ENCODE measurements around the gene SYNC. TPM values are rescaled to one million over a fixed set of nuclear protein-coding genes. Genes with fewer than 3 reads are reported as not detected.
A peak's percentile ranks its signal among the peaks of the same experiment; 100 is the strongest.

The SYNC gene
- total RNA-seq: 131 and 152 TPM in 2 replicates
- 54.8 TPM for polyA plus RNA-seq (2012)

DNA sequence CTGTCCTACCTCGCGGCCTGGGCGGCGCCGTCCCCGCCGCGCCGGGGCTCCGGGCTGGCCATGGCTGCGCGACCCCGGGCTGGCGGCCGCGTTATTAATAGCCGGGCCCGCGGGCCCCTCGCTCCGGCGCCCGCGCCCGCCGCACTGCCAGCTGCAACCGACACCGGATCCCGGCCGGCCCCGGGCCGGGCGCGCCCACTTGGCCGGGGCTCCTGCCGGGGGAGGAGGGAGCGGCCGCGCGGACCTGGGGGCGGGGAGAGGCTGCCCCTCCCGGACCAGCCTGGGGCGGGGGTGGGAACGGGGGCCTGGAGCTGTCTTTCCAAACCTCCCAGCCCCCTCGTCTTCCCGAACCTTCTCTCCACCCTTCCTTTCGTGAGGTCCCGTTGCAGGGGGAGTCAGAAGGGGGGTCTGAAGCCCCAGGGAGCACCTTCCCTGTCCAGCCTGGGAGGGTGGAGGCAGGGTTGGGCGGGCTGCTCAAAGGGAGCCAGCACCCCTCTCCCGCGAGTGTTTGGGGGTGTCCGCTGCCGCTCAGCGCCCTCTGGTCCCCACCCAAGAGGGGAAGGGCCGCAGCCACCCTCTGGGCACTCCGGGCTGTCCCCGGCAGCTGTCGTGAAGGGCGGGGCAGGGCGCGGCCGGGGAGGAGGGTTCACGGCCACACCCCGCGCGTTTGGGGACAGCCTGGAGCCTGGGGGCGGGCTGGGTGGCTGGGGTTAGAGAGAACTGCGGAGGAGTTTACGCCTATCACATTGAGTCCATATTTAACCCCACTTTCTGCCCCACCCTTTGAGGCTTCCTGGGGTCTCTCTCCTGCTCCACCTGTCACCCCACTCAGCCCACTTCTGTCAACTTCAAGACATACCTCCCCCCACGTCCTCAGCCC is at the start of gene SYNC:
SYNC (minus strand) TSS at position 172 of the 880 bp plus-strand sequence; CDS start at position 62, 110 bp downstream.
- peak; percentile 97 for DNase-seq (ENCODE audit: low read depth)

- DNase-seq (ENCODE audit: low read depth): no peak
These were observed 47.2 kb upstream of the SYNC start for GRCh38 chr1:32749771-32750170.

- no peak for DNase-seq (ENCODE audit: low read depth)
These were observed 46.8 kb upstream of the SYNC start for GRCh38 chr1:32749332-32749731.

- DNase-seq (ENCODE audit: low read depth): no peak
These were observed 46.4 kb upstream of the SYNC start for GRCh38 chr1:32748926-32749325.

DNA sequence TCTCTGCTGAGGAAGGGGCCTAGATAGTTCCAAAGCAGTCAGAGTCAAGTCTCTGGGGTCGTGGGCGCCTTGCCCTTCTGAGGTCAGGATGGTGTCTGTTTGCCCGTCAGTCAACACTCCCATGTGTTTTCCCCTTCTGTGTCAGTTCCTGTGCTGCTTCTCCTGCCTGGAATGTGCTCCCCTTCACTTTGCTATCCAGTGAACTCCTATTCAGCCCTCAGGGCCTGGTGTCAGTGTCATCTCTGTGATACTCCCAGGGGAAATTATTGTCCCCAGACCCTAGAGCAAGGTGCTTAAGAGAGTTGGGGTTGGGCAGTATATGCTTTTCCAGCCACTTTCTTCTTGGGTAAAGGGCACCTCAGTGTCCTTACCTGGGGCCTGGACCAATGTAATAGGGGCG is 45.8 kb upstream of the SYNC start:
- no peak for DNase-seq (ENCODE audit: low read depth)

- no peak for DNase-seq (ENCODE audit: low read depth)
These were observed 43.6 kb upstream of the SYNC start for GRCh38 chr1:32746130-32746529.

DNA sequence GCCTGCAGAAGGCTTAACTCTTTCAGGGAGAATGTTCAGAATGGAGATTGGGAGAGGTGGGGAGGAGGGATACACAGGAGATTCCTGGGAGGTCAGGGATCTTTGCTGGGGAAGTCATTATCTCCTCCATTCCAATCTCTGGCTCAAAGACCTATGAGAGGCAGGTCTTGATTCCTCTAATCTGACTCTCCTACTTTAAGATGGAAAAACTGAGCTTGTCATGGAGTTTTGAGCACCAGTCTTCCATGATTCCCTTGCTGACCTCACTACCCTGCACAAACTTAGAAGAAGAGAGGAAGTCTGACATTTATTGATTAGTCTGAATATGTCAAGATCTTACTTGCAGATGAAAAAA is 41.5 kb upstream of the SYNC start:
- DNase-seq (ENCODE audit: low read depth): no peak

DNA sequence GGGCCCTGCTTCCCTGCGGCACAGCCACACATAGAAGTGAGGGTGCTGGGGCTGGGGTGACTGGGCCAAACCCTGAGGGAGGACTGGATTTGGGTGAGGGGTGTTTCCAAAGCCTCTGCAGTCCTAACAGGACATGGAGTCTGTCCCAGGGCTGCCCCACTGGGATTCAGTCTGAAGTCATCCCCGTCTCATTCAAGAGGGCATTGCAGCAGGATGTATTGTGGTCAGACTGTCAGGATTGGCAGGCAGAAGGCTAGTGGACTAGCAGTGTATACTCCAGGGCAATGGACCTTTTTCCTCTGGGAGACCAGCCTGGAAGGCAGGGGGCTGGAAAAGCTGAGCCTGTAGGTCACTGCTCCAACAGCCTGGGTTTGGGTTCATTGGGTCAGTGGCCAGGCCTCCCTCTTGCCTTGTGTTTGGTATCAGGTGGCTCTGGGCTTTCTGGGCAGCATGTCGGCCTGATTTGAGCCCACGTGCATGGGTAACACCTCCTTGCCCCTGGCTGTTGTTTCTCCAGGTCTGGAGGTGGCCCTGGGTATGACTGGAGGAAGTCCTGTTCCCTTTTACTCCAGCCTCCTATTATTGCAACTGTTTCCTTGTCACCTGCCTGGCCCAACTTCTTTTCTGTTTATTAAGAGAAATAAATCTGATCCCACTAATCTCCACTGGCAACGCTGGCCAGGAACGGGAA is 41.0 kb upstream of the SYNC start:
- DNase-seq (ENCODE audit: low read depth): no peak

- no peak for DNase-seq (ENCODE audit: low read depth)
These were observed 40.4 kb upstream of the SYNC start for GRCh38 chr1:32742956-32743355.

GRCh38 chr1:32742199-32742947 is 39.8 kb upstream of the SYNC start:
- DNase-seq (ENCODE audit: low read depth): peak; percentile 52

DNA sequence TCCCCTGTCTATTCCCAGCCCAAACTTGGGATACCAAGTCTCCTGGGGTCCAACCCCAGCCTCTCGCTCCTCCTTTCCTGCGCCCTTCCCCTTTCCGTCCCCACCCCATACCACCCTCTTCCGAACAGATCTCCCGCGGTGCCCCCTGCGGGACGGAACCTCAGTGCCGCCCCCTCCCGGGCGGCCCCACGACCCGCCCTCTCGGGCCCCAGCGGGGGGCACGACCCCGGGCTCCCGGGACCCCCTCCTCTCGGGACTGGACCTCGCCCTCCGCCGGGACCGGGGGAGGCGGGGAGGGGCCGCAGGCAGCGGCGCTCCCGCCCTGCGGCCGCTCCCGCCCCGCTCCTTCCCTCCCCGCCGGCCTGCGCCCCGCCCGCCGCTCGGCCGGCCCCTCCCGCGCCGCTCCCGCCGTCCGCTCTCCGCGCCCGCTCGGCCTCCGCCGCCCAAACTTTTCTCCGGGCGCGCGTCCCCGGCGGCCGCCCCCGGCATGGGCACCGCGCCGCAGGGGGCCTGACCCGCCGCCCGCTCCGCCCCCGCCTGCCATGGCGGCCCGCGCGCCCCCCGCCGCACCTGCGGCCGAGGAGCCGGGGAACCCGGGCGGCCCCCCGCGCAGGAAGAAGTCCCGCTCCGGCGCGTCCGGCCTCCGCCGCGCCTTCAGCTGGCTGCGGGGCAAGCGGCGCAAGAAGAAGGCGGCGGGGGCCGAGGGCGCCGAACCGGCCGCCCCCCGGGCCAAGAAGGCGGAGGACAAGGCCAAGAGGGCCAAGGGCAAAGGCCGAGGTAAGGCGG is 39.0 kb upstream of the SYNC start:
- DNase-seq (ENCODE audit: low read depth): peak; percentile 32

DNA sequence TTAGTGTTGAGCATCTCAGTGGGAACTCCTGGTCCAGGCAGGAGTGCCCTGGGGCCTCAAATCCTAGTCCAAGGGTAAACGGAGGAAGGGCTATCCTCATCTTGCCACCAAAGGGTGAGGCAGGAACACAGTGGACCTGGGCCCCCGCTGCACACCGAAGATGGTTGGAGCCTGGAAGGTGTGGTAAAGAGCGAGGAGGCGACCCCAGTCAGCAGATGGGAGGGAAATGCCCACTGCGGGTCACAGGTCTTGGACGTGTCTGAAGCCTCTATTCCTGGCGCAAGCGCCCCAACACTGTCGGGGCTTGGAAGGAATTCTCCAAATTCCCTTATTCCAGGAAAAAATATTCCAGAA is 38.5 kb upstream of the SYNC start:
- DNase-seq (ENCODE audit: low read depth): no peak

- DNase-seq (ENCODE audit: low read depth): no peak
These were observed 34.5 kb upstream of the SYNC start for GRCh38 chr1:32736812-32737791.

- DNase-seq (ENCODE audit: low read depth): peak; percentile 94
These were observed 31.2 kb upstream of the SYNC start for GRCh38 chr1:32733582-32734321.

DNA sequence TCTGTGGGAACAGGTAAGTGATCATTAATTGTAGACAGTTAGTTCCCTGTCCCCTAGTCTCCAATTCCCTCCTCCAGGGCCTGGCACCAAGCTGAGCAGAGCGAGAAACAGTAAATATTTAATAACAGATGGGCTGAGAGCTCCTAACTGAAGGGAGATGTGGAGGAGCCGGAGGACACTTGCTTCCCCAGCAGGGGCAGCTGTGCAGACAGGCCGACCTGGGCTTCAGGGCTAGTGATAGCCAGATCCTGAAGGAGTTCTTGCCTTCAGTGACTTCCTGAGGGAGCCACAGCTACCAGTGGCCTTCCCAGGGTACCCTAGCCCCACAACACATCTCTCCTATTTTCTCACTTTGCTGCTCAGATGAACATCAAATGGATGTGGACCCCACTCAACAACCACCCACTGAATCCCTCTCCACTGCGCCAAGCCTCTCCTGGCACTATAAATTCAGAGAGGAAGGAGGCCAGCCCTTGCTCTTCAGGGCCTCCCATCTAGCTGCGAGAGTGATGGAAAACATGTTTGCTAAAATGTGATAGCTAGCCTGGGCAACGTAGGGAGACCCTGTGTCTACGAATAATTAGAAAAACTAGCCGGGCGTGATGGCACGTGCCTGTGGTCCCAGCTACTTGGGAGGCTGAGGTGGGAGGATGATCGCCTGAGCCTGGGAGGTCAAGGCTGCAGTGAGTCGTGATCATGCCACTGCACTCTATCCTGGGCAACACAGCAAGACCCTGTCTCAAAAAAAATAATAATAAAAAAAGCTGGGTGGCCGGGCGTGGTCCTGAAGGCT is 26.9 kb upstream of the SYNC start:
- no peak for DNase-seq (ENCODE audit: low read depth)

DNA sequence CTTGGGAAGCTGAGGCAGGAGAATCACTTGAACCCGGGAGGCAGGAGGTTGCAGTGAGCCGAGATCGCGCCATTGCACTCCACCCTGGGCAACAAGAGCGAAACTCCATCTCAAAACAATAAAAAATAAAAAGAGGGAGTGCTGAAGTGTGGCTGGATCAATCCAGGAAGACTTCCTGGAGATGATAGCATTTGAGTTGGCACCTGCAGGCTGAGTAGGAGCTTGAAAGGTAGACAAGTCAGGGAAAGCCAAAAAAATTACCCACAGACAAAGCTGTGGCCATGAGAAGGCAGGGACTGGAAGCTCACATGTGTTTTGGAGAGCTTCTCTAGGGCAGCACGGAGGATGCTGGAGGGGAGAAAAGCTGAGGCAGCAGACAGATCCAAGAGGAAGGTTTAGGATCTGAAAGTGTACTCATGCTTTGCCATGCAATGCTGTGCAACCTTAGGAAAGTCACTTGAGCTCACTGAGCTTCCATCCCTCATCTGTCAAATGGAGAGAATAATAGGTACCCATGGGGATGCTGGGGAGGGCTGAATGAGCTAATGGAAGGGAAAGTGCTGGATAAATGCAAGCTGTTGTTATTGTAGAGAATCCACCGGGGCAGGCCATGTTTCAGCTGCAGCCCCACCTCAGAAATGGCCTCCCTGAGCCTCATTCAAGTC is 26.0 kb upstream of the SYNC start:
- DNase-seq (ENCODE audit: low read depth): no peak

DNA sequence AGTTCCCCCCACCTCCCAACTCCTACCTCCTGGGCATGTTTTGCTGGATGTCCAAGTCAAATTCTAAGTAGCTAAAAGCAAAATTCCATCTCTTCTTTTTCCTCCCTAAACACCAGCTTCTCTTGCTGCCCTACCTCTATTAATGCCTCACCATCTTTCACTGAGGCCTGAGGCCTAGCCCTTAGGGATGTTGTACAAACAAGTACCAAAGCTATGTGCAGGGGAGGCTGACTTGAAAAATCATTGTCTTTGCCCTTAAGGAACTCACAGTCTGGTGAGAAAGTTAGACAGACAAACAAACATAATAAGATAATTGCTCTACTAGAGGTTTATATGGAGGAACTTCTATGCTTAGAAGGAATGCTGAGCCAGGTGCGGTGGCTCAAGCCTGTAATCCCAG is 25.3 kb upstream of the SYNC start:
- no peak for DNase-seq (ENCODE audit: low read depth)

DNA sequence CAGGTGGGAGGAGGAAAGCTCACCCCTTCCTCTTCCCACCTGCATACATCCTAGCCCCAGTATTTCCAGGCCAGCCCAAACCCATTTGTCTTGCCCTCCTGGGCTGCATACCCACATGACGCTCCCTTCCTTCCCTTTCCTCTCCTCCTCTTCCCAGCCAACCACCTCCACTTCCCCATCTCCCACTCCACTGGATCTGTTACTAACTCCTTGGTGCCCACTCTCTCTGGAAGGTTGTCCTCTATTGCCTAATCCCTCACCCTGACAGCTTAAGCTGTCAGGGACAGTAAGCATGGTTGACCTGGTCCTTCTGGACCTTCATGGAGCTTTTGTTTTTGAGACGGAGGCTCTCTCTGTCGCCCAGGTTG is 23.0 kb upstream of the SYNC start:
- DNase-seq (ENCODE audit: low read depth): no peak
